Measurements from ENCODE around the gene TACR1.
"Not testable (repeated sequence)": the region's sequence is repeated elsewhere in the genome, so short reads cannot be mapped to it uniquely, and the experiment has no call there.

The TACR1 gene

DNA sequence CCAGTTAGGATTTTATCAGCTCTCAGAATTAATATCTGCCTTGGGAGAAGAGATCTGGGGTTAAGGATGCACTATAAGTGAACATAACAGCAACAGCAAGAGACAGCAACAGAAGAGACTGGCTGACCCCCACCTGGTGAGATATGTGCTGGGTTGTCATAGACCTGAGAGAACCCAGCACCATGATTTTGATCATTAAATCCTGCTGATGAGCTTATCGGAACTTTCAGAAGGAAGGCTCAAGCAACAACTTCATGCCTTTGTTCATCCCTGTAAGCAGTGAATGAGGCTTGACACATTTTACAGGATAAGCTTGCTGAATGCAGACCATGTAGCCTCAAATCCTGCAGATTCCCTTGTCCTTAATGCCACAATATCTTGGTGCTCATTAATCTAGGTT, 140.9 kb downstream of the TACR1 start:
- DNase-seq (ENCODE audit: low read depth) = no peak
- H3K4me3 ChIP-seq (ENCODE audit: control insufficient read depth, low read depth, low read length) = no peak overlapping the region
- TF ChIP-seq, protein P1, sequence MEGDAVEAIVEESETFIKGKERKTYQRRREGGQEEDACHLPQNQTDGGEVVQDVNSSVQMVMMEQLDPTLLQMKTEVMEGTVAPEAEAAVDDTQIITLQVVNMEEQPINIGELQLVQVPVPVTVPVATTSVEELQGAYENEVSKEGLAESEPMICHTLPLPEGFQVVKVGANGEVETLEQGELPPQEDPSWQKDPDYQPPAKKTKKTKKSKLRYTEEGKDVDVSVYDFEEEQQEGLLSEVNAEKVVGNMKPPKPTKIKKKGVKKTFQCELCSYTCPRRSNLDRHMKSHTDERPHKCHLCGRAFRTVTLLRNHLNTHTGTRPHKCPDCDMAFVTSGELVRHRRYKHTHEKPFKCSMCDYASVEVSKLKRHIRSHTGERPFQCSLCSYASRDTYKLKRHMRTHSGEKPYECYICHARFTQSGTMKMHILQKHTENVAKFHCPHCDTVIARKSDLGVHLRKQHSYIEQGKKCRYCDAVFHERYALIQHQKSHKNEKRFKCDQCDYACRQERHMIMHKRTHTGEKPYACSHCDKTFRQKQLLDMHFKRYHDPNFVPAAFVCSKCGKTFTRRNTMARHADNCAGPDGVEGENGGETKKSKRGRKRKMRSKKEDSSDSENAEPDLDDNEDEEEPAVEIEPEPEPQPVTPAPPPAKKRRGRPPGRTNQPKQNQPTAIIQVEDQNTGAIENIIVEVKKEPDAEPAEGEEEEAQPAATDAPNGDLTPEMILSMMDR (IDR thresholded peaks at IDR 0.05; ENCODE audit: control insufficient read depth, insufficient read depth, low read depth, low read length, missing control alignments) = no peak

DNA sequence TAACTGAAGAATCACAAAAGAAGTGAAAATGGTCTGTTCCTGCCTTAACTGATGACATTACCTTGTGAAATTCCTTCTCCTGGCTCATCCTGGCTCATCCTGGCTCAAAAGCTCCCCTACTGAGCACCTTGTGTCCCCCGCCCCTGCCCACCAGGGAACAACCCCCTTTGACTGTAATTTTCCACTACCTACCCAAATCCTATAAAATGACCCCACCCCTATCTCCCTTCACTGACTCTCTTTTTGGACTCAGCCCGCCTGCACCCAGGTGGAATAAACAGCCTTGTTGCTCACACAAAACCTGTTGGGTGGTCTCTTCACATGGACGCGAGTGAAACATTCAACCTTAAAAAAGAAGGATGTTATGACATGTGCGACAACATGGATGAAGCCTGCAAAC, 142.2 kb downstream of the TACR1 start:
- not testable (repeated sequence) for H3K4me3 ChIP-seq (ENCODE audit: control insufficient read depth, low read depth, low read length); DNase-seq (ENCODE audit: low read depth)

DNA sequence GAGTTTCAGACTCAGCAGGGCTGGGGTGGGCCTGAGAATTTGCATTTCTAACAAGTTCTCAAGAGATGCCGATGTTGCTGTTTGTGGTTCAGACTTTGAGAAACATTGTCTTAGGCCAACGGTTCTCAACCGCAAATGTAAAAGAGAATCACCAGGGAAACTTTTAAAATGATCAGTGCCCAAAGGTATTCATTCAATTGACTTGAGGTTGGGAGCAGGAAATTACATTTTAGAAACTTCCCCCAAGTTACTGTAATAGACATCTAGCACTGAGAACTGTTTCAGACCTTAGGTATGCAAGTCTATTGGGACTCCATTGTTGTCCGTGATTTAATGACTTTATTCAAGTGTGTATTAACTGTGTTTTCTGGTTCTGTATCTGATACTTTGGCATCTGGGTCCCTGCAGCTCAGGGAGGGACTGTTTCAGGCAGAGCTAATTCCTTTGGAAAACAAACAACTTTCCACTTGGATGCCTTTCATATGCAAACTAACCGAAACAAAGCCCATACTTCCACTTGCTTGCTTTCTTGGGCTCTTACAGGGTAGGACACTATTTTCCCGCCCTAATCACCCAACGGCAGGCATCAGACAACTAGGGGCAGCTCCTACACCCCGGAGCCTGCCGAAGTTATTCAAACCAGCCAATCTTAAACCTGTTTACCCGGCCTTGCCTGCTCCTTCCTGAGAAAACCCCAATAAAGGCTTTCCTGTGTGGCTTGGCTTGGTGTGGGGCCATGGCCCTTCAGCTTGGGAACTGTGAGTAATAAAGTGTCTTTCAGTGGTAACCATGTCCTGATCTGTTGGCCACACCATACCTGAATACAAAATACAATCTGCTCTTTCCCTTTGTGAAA, 143.3 kb downstream of the TACR1 start:
- TF ChIP-seq, protein P1 (IDR thresholded peaks at IDR 0.05; ENCODE audit: control insufficient read depth, insufficient read depth, low read depth, low read length, missing control alignments) = no peak
- no peak for DNase-seq (ENCODE audit: low read depth)
- H3K4me3 ChIP-seq (ENCODE audit: control insufficient read depth, low read depth, low read length) = no peak overlapping the region

DNA sequence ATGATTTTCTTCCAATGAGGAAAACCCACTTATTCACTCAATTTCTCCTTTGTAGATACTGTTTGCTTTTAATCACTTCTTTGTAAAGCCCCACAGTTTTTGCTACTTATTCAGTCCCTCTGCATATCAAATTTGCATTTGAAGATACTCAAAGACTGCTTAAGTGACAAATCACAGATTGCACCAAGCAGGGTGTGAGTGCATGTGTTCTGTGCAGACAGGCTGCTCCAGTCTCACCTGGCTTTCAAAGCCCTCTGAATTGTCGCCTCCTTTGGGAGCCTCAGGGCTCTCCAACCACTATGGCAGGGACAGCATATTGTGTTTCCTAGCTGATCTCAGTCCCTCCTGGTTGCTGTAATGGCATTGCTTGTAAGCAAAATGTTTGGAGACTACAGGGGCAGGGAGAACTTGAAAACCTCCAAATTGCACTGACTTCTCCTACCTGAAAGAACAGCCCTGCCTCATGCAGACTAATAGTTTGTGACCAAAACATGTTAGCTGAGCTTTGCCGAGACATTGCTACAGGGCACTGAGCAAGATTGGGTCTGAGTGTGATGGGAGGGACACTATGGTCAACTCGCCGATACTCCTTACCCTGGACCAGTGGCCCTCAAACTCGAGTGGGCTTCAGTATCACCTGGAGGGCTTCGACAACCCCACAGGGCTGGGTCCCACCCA, 144.0 kb downstream of the TACR1 start:
- no peak overlapping the region for H3K4me3 ChIP-seq (ENCODE audit: control insufficient read depth, low read depth, low read length)
- no peak for DNase-seq (ENCODE audit: low read depth)
- TF ChIP-seq, protein P1 (IDR thresholded peaks at IDR 0.05; ENCODE audit: control insufficient read depth, insufficient read depth, low read depth, low read length, missing control alignments) = no peak

DNA sequence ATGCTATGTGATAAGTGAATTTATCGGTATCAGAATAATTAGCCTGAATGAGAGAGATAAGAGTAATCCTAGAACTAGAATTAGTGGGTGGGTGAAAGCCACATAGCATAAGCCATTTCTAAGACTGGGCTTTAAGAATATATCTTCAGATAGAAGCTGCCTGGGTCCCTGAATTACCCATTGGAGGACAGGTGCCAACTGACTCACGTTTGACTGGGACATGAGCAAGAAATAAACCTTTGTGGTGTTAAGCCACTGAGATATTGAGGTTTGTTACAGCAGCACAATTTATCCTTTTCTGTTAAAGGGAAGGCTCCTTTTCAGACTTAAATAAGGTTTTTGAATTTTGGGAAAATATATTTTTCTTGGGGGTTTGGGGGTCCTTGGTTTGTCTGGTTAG, 145.0 kb downstream of the TACR1 start:
- TF ChIP-seq, protein P1 (IDR thresholded peaks at IDR 0.05; ENCODE audit: control insufficient read depth, insufficient read depth, low read depth, low read length, missing control alignments) = no peak
- no peak for DNase-seq (ENCODE audit: low read depth)
- H3K4me3 ChIP-seq (ENCODE audit: control insufficient read depth, low read depth, low read length) = no peak overlapping the region

DNA sequence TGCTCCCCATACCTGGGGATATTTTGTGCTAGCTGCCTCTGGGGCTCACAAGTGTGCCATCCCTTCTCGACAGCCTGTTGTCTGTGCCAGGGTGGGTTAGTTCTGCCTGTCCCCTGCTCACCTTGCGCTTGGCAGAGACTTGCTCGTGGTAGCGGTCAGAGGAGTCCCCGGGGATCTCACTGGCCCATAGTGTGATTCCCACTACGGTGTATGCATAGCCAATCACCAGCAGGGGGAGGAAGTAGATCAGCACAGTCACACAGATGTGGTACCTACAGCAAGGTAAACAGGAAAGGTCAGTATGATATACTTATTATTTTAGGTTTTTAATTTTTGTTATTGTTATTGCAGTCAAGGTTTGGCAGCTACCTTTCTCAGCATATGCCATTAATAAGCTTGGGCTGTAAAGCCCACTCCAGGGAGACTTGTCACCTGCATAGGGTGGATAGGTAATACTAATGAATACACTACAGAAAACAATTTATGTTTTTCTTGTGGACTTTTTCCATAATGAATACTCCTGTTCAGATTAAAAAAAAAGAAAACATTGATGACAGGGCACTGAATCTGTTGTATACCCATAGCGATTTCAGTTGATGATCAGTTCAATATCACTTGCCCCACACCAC, 145.7 kb downstream of the TACR1 start:
- no peak overlapping the region for H3K4me3 ChIP-seq (ENCODE audit: control insufficient read depth, low read depth, low read length)
- no peak for DNase-seq (ENCODE audit: low read depth)
- TF ChIP-seq, protein P1 (IDR thresholded peaks at IDR 0.05; ENCODE audit: control insufficient read depth, insufficient read depth, low read depth, low read length, missing control alignments) = peak; percentile 63

Data from AG09309 (cell line).